ENCODE measurements around the gene NFE2L2. TPM values are rescaled to one million over a fixed set of nuclear protein-coding genes. Genes with fewer than 3 reads are reported as not detected.
"Not testable (repeated sequence)": the region's sequence is repeated elsewhere in the genome, so short reads cannot be mapped to it uniquely, and the experiment has no call there.

NFE2L2 gene
- total and polyA plus RNA-seq, 8 donors, result 76.0 to 104 (median 88.7) TPM

DNA sequence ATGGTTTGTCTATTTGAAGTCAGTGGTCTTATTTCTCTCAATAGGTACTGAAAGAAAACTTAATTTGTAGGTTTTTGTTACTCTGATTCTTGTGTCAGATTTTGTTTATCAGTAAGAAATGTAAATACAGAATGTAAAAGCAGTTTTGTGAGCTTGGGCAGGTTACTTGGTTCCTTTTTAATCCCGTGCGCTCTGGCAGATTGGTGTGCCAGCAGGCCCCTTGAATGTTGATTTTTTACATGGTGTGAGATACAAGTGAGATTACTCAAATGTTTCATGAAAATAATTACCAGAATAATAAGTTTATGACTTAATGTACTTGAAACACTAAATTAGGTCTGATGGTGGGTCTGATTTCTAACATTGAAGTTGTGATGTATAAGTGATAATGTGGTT is 38.6 kb downstream of the NFE2L2 start:
- no peaks in the 10 kb centered on the region for H3K27me3 ChIP-seq
- peaks cover 0 to 24% of the 10 kb centered on the region in 2 donors for H3K4me1 ChIP-seq
- H3K4me3 ChIP-seq, result no peak overlapping the region
- peaks cover 7 to 66% of the 10 kb centered on the region in 2 donors for H3K36me3 ChIP-seq
- DNase-seq, result no peak
- TF ChIP-seq, protein P1, sequence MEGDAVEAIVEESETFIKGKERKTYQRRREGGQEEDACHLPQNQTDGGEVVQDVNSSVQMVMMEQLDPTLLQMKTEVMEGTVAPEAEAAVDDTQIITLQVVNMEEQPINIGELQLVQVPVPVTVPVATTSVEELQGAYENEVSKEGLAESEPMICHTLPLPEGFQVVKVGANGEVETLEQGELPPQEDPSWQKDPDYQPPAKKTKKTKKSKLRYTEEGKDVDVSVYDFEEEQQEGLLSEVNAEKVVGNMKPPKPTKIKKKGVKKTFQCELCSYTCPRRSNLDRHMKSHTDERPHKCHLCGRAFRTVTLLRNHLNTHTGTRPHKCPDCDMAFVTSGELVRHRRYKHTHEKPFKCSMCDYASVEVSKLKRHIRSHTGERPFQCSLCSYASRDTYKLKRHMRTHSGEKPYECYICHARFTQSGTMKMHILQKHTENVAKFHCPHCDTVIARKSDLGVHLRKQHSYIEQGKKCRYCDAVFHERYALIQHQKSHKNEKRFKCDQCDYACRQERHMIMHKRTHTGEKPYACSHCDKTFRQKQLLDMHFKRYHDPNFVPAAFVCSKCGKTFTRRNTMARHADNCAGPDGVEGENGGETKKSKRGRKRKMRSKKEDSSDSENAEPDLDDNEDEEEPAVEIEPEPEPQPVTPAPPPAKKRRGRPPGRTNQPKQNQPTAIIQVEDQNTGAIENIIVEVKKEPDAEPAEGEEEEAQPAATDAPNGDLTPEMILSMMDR (IDR thresholded peaks at IDR 0.05), result no peak
- no peaks in the 10 kb centered on the region for H3K9me3 ChIP-seq
- H3K27ac ChIP-seq, result peak overlapping the region in 1 of 2 donors; percentile 17
- no peak for ATAC-seq
- intact Hi-C loops (cut with DNase I), result no loop called here

DNA sequence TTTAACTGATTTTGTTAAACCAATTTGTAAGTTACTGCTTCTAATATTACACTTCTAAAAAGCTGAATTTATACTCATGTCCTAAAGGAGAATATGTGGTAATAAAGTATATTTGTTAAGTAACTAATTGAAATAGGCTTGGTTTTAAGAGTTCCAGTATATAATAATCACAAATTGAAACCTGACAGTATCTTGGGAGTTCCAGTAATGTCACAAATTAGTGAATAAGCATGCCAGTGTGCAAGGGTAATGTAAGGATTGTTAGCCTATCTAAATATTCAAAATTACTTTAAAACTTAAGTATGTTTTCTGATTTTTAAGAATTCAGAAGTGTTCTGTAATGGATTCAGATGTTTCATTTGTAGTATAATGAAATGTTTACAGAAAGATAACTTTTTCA is 41.1 kb downstream of the NFE2L2 start:
- H3K4me3 ChIP-seq; intact Hi-C loops (cut with DNase I); H3K27ac ChIP-seq; H3K27me3 ChIP-seq; DNase-seq; ATAC-seq; H3K9me3 ChIP-seq: not testable (repeated sequence)
- Histone ChIP-seq H3K36me3 (peaks cover 7 to 67% of the 10 kb centered on the region in 2 donors), H3K4me1 (peaks cover 0 to 45% of the 10 kb centered on the region in 2 donors)

DNA sequence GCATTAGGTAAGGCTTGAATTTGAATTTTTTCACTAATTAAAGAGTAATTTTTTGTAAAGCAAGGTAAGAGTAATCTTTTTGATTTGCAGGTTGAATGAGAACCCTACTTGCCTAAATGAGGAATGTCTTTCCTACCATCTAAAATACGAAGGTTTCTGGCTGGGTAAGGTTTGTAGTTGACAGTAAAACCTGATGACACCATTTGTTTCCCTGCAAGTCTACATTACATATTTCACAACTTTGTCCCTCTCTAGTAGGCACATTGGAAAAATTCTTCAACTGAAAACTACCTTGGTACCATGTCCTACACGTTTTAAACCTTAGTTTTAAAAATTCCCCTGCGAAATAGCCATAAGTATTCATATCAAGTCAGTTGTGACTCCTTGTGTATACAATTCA is 42.6 kb downstream of the NFE2L2 start:
- Histone ChIP-seq H3K36me3 (peaks cover 7 to 77% of the 10 kb centered on the region in 2 donors), H3K4me3 (no peak overlapping the region)
- intact Hi-C loops (cut with DNase I), result no loop called here

DNA sequence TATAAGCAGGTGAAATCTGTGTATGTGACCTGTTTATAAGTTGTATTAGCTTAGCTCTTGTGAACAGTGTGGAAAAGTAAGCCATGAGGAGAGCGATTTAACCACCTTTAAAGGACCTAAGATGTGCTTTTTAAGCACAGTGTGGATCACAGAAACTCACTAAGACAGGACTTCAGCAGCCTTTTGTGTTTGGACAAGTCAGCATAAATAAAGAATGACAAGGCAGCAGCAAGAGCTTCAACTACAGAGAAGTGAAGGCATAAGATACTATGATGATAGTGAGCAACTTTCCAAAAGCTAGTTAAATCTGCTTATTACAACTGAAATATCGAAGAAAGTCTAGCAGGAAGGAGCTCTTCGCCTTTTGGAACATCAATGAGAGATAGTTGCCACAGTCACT is 43.0 kb downstream of the NFE2L2 start:
- Histone ChIP-seq H3K27me3 (no peaks in the 10 kb centered on the region), H3K36me3 (peaks cover 7 to 81% of the 10 kb centered on the region in 2 donors)
- TF ChIP-seq, protein P1 (IDR thresholded peaks at IDR 0.05), result no peak

More for the DNA sequence above, 42.6 kb downstream of the NFE2L2 start:
- H3K4me1 ChIP-seq, result peaks cover 0 to 45% of the 10 kb centered on the region in 2 donors
- TF ChIP-seq, protein P1 (IDR thresholded peaks at IDR 0.05), result no peak
- H3K9me3 ChIP-seq, result no peaks in the 10 kb centered on the region
- no peaks in the 10 kb centered on the region for H3K27me3 ChIP-seq
- DNase-seq (no peak), ATAC-seq (no peak)
- peak overlapping the region in 1 of 2 donors; percentile 3 for H3K27ac ChIP-seq

DNA sequence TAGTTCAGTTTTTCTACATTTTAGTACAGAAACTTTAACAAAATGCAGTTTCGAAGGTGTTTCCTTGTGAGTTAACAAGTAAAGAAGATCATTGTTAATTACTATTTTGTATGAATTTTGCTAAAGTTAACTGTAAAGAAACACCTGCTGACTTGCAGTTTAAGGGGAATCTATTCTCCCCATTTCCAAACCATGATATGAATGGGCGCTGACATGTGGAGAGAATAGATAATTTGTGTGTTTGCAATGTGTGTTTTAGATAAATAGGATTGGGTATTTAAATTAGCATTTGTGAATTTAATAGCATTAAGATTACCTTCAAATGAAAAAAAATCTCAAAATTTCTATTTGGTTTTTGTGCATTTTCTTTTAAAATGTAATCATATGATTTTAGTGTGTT is 44.7 kb downstream of the NFE2L2 start:
- ATAC-seq; DNase-seq; intact Hi-C loops (cut with DNase I); H3K9me3 ChIP-seq; H3K27me3 ChIP-seq; H3K4me3 ChIP-seq; H3K27ac ChIP-seq: not testable (repeated sequence)
- Histone ChIP-seq H3K36me3 (peaks cover 12 to 97% of the 10 kb centered on the region in 2 donors), H3K4me1 (peaks cover 8 to 56% of the 10 kb centered on the region in 2 donors)

More for the DNA sequence above, 43.0 kb downstream of the NFE2L2 start:
- ATAC-seq, result peak; percentile 8
- Histone ChIP-seq H3K27ac (peak overlapping the region in 1 of 2 donors; percentile 3), H3K4me3 (no peak overlapping the region), H3K9me3 (no peaks in the 10 kb centered on the region), H3K4me1 (peaks cover 0 to 45% of the 10 kb centered on the region in 2 donors)
- intact Hi-C loops (cut with DNase I), result no loop called here
- no peak for DNase-seq

DNA sequence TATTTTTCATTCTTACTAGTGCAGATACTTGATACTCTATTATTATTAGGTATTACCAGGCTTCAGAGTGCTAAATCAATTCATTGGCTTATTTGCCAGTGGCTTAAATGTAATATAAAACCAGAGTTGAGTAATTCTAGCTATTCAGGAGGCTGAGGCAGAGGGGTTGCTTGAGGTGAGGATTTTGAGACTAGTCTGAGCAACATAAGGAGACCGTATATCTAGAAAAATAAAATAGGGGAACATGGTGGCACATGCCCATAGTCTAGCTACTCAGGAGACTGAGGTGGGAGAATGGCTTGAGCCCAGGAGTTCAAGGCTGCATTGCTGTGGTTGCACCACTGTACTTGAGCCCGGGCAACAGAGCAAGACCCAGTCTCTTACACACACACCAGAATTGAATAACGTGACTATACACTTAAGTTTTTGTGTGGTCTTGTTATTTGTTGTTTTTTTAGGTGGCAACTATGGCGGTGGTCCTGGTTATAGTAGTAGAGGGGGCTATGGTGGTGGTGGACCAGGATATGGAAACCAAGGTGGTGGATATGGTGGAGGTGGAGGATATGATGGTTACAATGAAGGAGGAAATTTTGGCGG is 47.2 kb downstream of the NFE2L2 start:
- ATAC-seq (no peak), DNase-seq (no peak)
- H3K27ac ChIP-seq, result no peak overlapping the region
- intact Hi-C loops (cut with DNase I), result no loop called here
- peaks cover 12 to 82% of the 10 kb centered on the region in 2 donors for H3K36me3 ChIP-seq
- no peak overlapping the region for H3K4me3 ChIP-seq
- no peaks in the 10 kb centered on the region for H3K27me3 ChIP-seq
- H3K9me3 ChIP-seq, result no peaks in the 10 kb centered on the region
- peaks cover 16 to 67% of the 10 kb centered on the region in 2 donors for H3K4me1 ChIP-seq
- TF ChIP-seq, protein P1 (IDR thresholded peaks at IDR 0.05), result no peak
